ENCODE data around the gene ACP4.
"Not testable (repeated sequence)": the region's sequence is repeated elsewhere in the genome, so short reads cannot be mapped to it uniquely, and the experiment has no call there.

ACP4 gene

GRCh38 chr19:50797781-50798658 lies 7.8 kb downstream of the ACP4 start:
- DNase-seq: no peak

- no peak for DNase-seq
Measured at GRCh38 chr19:50798659-50799546, 8.7 kb downstream of the ACP4 start.

- no peak for DNase-seq
Measured at GRCh38 chr19:50799547-50799851, 9.3 kb downstream of the ACP4 start.

GRCh38 chr19:50801107-50801506 lies 10.9 kb downstream of the ACP4 start:
- DNase-seq: no peak

GRCh38 chr19:50803633-50804419 lies 13.6 kb downstream of the ACP4 start:
- DNase-seq: peak; percentile 37

- DNase-seq: peak; percentile 96
Measured at GRCh38 chr19:50804420-50805272, 14.4 kb downstream of the ACP4 start.

GRCh38 chr19:50808856-50809255 lies 18.6 kb downstream of the ACP4 start:
- no peak for DNase-seq

- not testable (repeated sequence) for DNase-seq
Measured at GRCh38 chr19:50811622-50812238, 21.5 kb downstream of the ACP4 start.

GRCh38 chr19:50812474-50812873 lies 22.3 kb downstream of the ACP4 start:
- no peak for DNase-seq

GRCh38 chr19:50814883-50815282 lies 24.7 kb downstream of the ACP4 start:
- no peak for DNase-seq

- DNase-seq: no peak
Measured at GRCh38 chr19:50815439-50815838, 25.2 kb downstream of the ACP4 start.

- no peak for DNase-seq
Measured at GRCh38 chr19:50817941-50818858, 28.0 kb downstream of the ACP4 start.

- no peak for DNase-seq
Measured at GRCh38 chr19:50818859-50819472, 28.8 kb downstream of the ACP4 start.

GRCh38 chr19:50819636-50820035 lies 29.4 kb downstream of the ACP4 start:
- no peak for DNase-seq

GRCh38 chr19:50820086-50820485 lies 29.9 kb downstream of the ACP4 start:
- DNase-seq: no peak

- DNase-seq: no peak
Measured at GRCh38 chr19:50820549-50821247, 30.5 kb downstream of the ACP4 start.

GRCh38 chr19:50821248-50821612 lies 31.0 kb downstream of the ACP4 start:
- DNase-seq: no peak

- DNase-seq: no peak
Measured at GRCh38 chr19:50821622-50822021, 31.4 kb downstream of the ACP4 start.

- DNase-seq: no peak
Measured at GRCh38 chr19:50822661-50823208, 32.5 kb downstream of the ACP4 start.

Measured in NCI-H1694 treated with DMSO at 0.1 percent for 48 hours (cell line).